ENCODE data around the gene PVALEF.

PVALEF gene

GRCh38 chr17:81228834-81229665 lies 63.7 kb downstream of the PVALEF start:
- in situ Hi-C loops (cut with MboI; ENCODE audit: low pct_unique_long_range_greater_than_20kb, low sequenced_read_pairs, unreplicated experiment): no loop called here
- TF ChIP-seq, protein P1, sequence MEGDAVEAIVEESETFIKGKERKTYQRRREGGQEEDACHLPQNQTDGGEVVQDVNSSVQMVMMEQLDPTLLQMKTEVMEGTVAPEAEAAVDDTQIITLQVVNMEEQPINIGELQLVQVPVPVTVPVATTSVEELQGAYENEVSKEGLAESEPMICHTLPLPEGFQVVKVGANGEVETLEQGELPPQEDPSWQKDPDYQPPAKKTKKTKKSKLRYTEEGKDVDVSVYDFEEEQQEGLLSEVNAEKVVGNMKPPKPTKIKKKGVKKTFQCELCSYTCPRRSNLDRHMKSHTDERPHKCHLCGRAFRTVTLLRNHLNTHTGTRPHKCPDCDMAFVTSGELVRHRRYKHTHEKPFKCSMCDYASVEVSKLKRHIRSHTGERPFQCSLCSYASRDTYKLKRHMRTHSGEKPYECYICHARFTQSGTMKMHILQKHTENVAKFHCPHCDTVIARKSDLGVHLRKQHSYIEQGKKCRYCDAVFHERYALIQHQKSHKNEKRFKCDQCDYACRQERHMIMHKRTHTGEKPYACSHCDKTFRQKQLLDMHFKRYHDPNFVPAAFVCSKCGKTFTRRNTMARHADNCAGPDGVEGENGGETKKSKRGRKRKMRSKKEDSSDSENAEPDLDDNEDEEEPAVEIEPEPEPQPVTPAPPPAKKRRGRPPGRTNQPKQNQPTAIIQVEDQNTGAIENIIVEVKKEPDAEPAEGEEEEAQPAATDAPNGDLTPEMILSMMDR (IDR thresholded peaks at IDR 0.05; ENCODE audit: extremely low read depth, insufficient read depth, missing control alignments): no peak
- DNase-seq (ENCODE audit: low spot score): no peak

GRCh38 chr17:81229666-81229920 lies 64.3 kb downstream of the PVALEF start:
- DNase-seq (ENCODE audit: low spot score): no peak
- TF ChIP-seq, protein P1 (IDR thresholded peaks at IDR 0.05; ENCODE audit: extremely low read depth, insufficient read depth, missing control alignments): no peak
- in situ Hi-C loops (cut with MboI; ENCODE audit: low pct_unique_long_range_greater_than_20kb, low sequenced_read_pairs, unreplicated experiment): no loop called here

GRCh38 chr17:81230043-81230820 lies 64.9 kb downstream of the PVALEF start:
- in situ Hi-C loops (cut with MboI; ENCODE audit: low pct_unique_long_range_greater_than_20kb, low sequenced_read_pairs, unreplicated experiment): no loop called here
- TF ChIP-seq, protein P1 (IDR thresholded peaks at IDR 0.05; ENCODE audit: extremely low read depth, insufficient read depth, missing control alignments): peak; percentile 62
- peak; percentile 72 for DNase-seq (ENCODE audit: low spot score)

- in situ Hi-C loops (cut with MboI; ENCODE audit: low pct_unique_long_range_greater_than_20kb, low sequenced_read_pairs, unreplicated experiment): no loop called here
- TF ChIP-seq, protein P1 (IDR thresholded peaks at IDR 0.05; ENCODE audit: extremely low read depth, insufficient read depth, missing control alignments): no peak
- no peak for DNase-seq (ENCODE audit: low spot score)
Measured at GRCh38 chr17:81231121-81231645, 65.9 kb downstream of the PVALEF start.

GRCh38 chr17:81231766-81232581 lies 66.7 kb downstream of the PVALEF start:
- in situ Hi-C loops (cut with MboI; ENCODE audit: low pct_unique_long_range_greater_than_20kb, low sequenced_read_pairs, unreplicated experiment): no loop called here
- TF ChIP-seq, protein P1 (IDR thresholded peaks at IDR 0.05; ENCODE audit: extremely low read depth, insufficient read depth, missing control alignments): no peak
- DNase-seq (ENCODE audit: low spot score): no peak
